GM12872 (cell line): ENCODE data around the gene METTL27.

Source experiments
- TF ChIP-seq, protein P1 (sequence below): IDR thresholded peaks from 3 replicates; pipeline ENCODE4 v1.5.1; 2011; ENCODE audit warnings: low read depth, mild to moderate bottlenecking, low read length, moderate library complexity; ENCODE audit not compliant: insufficient read depth

Gene METTL27

GRCh38 chr7:73789051-73789450 is 53.3 kb downstream of the METTL27 start:
- TF ChIP-seq, protein P1, sequence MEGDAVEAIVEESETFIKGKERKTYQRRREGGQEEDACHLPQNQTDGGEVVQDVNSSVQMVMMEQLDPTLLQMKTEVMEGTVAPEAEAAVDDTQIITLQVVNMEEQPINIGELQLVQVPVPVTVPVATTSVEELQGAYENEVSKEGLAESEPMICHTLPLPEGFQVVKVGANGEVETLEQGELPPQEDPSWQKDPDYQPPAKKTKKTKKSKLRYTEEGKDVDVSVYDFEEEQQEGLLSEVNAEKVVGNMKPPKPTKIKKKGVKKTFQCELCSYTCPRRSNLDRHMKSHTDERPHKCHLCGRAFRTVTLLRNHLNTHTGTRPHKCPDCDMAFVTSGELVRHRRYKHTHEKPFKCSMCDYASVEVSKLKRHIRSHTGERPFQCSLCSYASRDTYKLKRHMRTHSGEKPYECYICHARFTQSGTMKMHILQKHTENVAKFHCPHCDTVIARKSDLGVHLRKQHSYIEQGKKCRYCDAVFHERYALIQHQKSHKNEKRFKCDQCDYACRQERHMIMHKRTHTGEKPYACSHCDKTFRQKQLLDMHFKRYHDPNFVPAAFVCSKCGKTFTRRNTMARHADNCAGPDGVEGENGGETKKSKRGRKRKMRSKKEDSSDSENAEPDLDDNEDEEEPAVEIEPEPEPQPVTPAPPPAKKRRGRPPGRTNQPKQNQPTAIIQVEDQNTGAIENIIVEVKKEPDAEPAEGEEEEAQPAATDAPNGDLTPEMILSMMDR: no peak

DNA sequence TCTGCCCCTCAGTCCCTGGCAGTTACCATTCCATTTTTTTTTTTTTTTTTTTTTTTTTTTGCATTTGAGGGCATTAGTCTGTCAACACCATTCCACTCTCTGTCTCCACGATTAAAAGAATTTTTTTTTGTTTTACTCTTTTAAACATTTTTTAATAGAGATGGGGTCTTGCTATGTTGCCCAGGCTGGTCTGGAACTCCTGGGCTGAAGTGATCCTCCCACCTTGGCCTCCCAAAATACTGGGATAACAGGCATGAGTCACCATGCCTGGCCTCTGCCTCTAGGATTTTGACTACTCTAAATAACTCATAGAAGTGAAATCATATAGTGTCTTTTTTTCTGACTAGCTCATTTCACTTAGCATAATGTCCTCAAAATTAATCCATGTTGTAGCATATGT is 55.7 kb downstream of the METTL27 start:
- TF ChIP-seq, protein P1: no peak
